Camera-type eye (tissue), 1 donor: ENCODE measurements around the gene ZFP90. TPM values are rescaled to one million over a fixed set of nuclear protein-coding genes. Genes with fewer than 3 reads are reported as not detected.

Source experiments
- total RNA-seq: library from RNA; depleted of rRNA; stranded (reverse); fragments of >200 nt; gene quantifications from one replicate; pipeline ENCODE4 v1.2.3, GENCODE V29; 2014

ZFP90 gene
- total RNA-seq: 94.9 TPM

GRCh38 chr16:68538880-68539701, at the start of gene ZFP90:
ZFP90 (plus strand) TSS chr16:68539291; CDS start chr16:68539793, 502 bp downstream.

Other genes starting within 250 kb of the ZFP90 start
- gene SLC7A6OS, start 228.3 kb upstream of the ZFP90 start, total RNA-seq: 21.0 TPM
- 91.5 TPM for gene PRMT7, start 228.3 kb upstream of the ZFP90 start, total RNA-seq
- 34.7 TPM for gene SMPD3, start 90.8 kb upstream of the ZFP90 start, total RNA-seq
- 24.2 TPM for gene CDH3, start 106.0 kb downstream of the ZFP90 start, total RNA-seq
- 15.0 TPM for gene CDH1, start 198.0 kb downstream of the ZFP90 start, total RNA-seq